Astrocyte (in vitro differentiated cells and primary cell): ENCODE results near the gene DFFA. TPM values are rescaled to one million over a fixed set of nuclear protein-coding genes. Genes with fewer than 3 reads are reported as not detected.

Source experiments
- DNase-seq: peaks from one replicate; pipeline ENCODE4 v3.0.0-alpha.2; 2010; ENCODE audit warnings: low read depth
- FAIRE-seq: peaks from 2 replicates; lab custom pipeline; 2011; peaks lifted over from hg19 to GRCh38; lab: Jason Lieb, UNC
- H2AFZ ChIP-seq: 2 replicates; pipeline ENCODE4 v1.6.0; 2012; ENCODE audit warnings: low read depth, low read length, inconsistent platforms
- H3K27ac ChIP-seq: 2 replicates; pipeline ENCODE4 v1.5.1; 2011; ENCODE audit warnings: low read depth, low read length, inconsistent platforms
- H3K27me3 ChIP-seq: 2 replicates; pipeline ENCODE4 v1.6.0; 2011; ENCODE audit warnings: low read length, inconsistent platforms; ENCODE audit not compliant: insufficient read depth
- H3K36me3 ChIP-seq: 2 replicates; pipeline ENCODE4 v1.5.1; 2011; ENCODE audit warnings: low read length, inconsistent platforms; ENCODE audit not compliant: insufficient read depth
- H3K4me1 ChIP-seq: 2 replicates; pipeline ENCODE4 v1.5.1; 2011; ENCODE audit warnings: low read length, inconsistent platforms; ENCODE audit not compliant: insufficient read depth
- H3K4me2 ChIP-seq: 2 replicates; pipeline ENCODE4 v1.6.0; 2012; ENCODE audit warnings: low read length, inconsistent platforms
- H3K4me3 ChIP-seq: 2 replicates; pipeline ENCODE4 v1.5.1; 2011; ENCODE audit warnings: low read depth, mild to moderate bottlenecking, low read length, inconsistent platforms; ENCODE audit not compliant: insufficient read depth
- H3K79me2 ChIP-seq: 2 replicates; pipeline ENCODE4 v1.6.0; 2012; ENCODE audit warnings: mild to moderate bottlenecking, low read length, inconsistent platforms; ENCODE audit not compliant: insufficient read depth
- H3K9ac ChIP-seq: 2 replicates; pipeline ENCODE4 v1.6.0; 2012; ENCODE audit warnings: mild to moderate bottlenecking, low read length, inconsistent platforms
- H3K9me3 ChIP-seq: 2 replicates; pipeline ENCODE4 v1.5.1; 2012; ENCODE audit warnings: low read depth, mild to moderate bottlenecking, low read length, inconsistent platforms; ENCODE audit not compliant: insufficient read depth
- H4K20me1 ChIP-seq: 2 replicates; pipeline ENCODE4 v1.6.0; 2012; ENCODE audit warnings: low read length, inconsistent platforms; ENCODE audit not compliant: insufficient read depth
- H3K27ac Mint-ChIP-seq: one replicate; pipeline ENCODE4 v1.8.0; 2021; ENCODE audit warnings: mild to moderate bottlenecking, mixed read lengths; ENCODE audit not compliant: unreplicated experiment
- H3K27me3 Mint-ChIP-seq: one replicate; pipeline ENCODE4 v1.8.0; 2021; ENCODE audit warnings: low read depth, mixed read lengths; ENCODE audit not compliant: unreplicated experiment
- H3K36me3 Mint-ChIP-seq: one replicate; pipeline ENCODE4 v1.8.0; 2021; ENCODE audit warnings: low read depth, mixed read lengths; ENCODE audit not compliant: unreplicated experiment
- H3K4me1 Mint-ChIP-seq: one replicate; pipeline ENCODE4 v1.8.0; 2021; ENCODE audit warnings: low read depth, mixed read lengths; ENCODE audit not compliant: unreplicated experiment
- H3K4me3 Mint-ChIP-seq: one replicate; pipeline ENCODE4 v1.8.0; 2021; ENCODE audit warnings: mild to moderate bottlenecking, moderate library complexity, mixed read lengths; ENCODE audit not compliant: unreplicated experiment
- H3K9me3 Mint-ChIP-seq: one replicate; pipeline ENCODE4 v1.8.0; 2021; ENCODE audit warnings: mild to moderate bottlenecking, mixed read lengths; ENCODE audit not compliant: unreplicated experiment
- CTCF ChIP-seq: IDR thresholded peaks from 2 replicates; pipeline ENCODE4 v1.5.1; 2011; ENCODE audit warnings: low read depth, mild to moderate bottlenecking, inconsistent platforms, low read length, moderate library complexity; ENCODE audit not compliant: insufficient read depth
- EZH2 ChIP-seq: IDR thresholded peaks from 2 replicates; pipeline ENCODE4 v1.6.1; 2012; ENCODE audit warnings: mild to moderate bottlenecking, low read length, inconsistent platforms; ENCODE audit not compliant: insufficient read depth
- total RNA-seq: library from RNA; stranded (reverse); gene quantifications from 2 replicates; pipeline ENCODE4 v1.2.1, GENCODE V29; 2021

Gene DFFA
- total RNA-seq, 1 donor from 2014 or later: 58.2 TPM

- no peaks in the 10 kb centered on the region for H3K27me3 ChIP-seq
- H3K27ac ChIP-seq: no peak overlapping the region
- H3K4me3 ChIP-seq: no peak overlapping the region
- DNase-seq (no peak), FAIRE-seq (no peak)
- Mint-ChIP-seq H3K4me1 (peaks cover 54% of the 10 kb centered on the region), H3K27ac (no peak overlapping the region), H3K9me3 (no peaks in the 10 kb centered on the region), H3K36me3 (peaks cover 3% of the 10 kb centered on the region), H3K4me3 (no peak overlapping the region), H3K27me3 (no peaks in the 10 kb centered on the region)
- peaks cover 60% of the 10 kb centered on the region for H3K79me2 ChIP-seq
- no peaks in the 10 kb centered on the region for H3K9me3 ChIP-seq
- H4K20me1 ChIP-seq: peaks cover 68% of the 10 kb centered on the region
- H2AFZ ChIP-seq: no peak overlapping the region
- no peak for TF ChIP-seq EZH2
- TF ChIP-seq CTCF: no peak
- no peak overlapping the region for H3K4me2 ChIP-seq
- no peak overlapping the region for H3K9ac ChIP-seq
- no peaks in the 10 kb centered on the region for H3K36me3 ChIP-seq
- peaks cover 4% of the 10 kb centered on the region for H3K4me1 ChIP-seq
Measured at GRCh38 chr1:10517677-10517982, 45.3 kb upstream of the DFFA start.

GRCh38 chr1:10516925-10517676 lies 44.8 kb upstream of the DFFA start:
- H3K27me3 Mint-ChIP-seq: no peaks in the 10 kb centered on the region
- Histone ChIP-seq H2AFZ (no peak overlapping the region), H3K9me3 (no peaks in the 10 kb centered on the region), H3K36me3 (no peaks in the 10 kb centered on the region), H3K4me3 (no peak overlapping the region), H3K4me2 (no peak overlapping the region), H3K27ac (no peak overlapping the region), H3K79me2 (peaks cover 65% of the 10 kb centered on the region), H4K20me1 (peaks cover 71% of the 10 kb centered on the region), H3K4me1 (peaks cover 4% of the 10 kb centered on the region), H3K27me3 (no peaks in the 10 kb centered on the region), H3K9ac (no peak overlapping the region)
- H3K9me3 Mint-ChIP-seq: no peaks in the 10 kb centered on the region
- H3K4me1 Mint-ChIP-seq: peaks cover 57% of the 10 kb centered on the region
- no peak overlapping the region for H3K27ac Mint-ChIP-seq
- peaks cover 3% of the 10 kb centered on the region for H3K36me3 Mint-ChIP-seq
- FAIRE-seq (no peak), DNase-seq (no peak)
- TF ChIP-seq CTCF (no peak), EZH2 (no peak)
- no peak overlapping the region for H3K4me3 Mint-ChIP-seq

GRCh38 chr1:10515976-10516750 lies 43.8 kb upstream of the DFFA start:
- Histone ChIP-seq H4K20me1 (peaks cover 78% of the 10 kb centered on the region), H3K36me3 (no peaks in the 10 kb centered on the region), H3K4me1 (peaks cover 11% of the 10 kb centered on the region), H2AFZ (no peak overlapping the region), H3K9ac (no peak overlapping the region), H3K27ac (no peak overlapping the region), H3K79me2 (peaks cover 70% of the 10 kb centered on the region), H3K4me3 (no peak overlapping the region), H3K9me3 (no peaks in the 10 kb centered on the region), H3K27me3 (no peaks in the 10 kb centered on the region), H3K4me2 (no peak overlapping the region)
- Mint-ChIP-seq H3K9me3 (no peaks in the 10 kb centered on the region), H3K27me3 (no peaks in the 10 kb centered on the region), H3K4me1 (peaks cover 65% of the 10 kb centered on the region), H3K27ac (no peak overlapping the region), H3K4me3 (no peak overlapping the region), H3K36me3 (peaks cover 3% of the 10 kb centered on the region)
- DNase-seq (no peak), FAIRE-seq (no peak)
- no peak for TF ChIP-seq CTCF
- no peak for TF ChIP-seq EZH2
